GM19238 (cell line): Measurements from ENCODE around the gene NADK.
"Not testable (repeated sequence)": the region's sequence is repeated elsewhere in the genome, so short reads cannot be mapped to it uniquely, and the experiment has no call there.

ENCODE experiments used
- DNase-seq: peaks from one replicate; pipeline ENCODE4 v3.0.0; 2011; ENCODE audit warnings: low spot score; ENCODE audit not compliant: insufficient read length

NADK gene

GRCh38 chr1:1748686-1749321 lies 29.5 kb downstream of the NADK start:
- DNase-seq, result no peak

GRCh38 chr1:1746566-1746909 lies 31.7 kb downstream of the NADK start:
- not testable (repeated sequence) for DNase-seq

DNA sequence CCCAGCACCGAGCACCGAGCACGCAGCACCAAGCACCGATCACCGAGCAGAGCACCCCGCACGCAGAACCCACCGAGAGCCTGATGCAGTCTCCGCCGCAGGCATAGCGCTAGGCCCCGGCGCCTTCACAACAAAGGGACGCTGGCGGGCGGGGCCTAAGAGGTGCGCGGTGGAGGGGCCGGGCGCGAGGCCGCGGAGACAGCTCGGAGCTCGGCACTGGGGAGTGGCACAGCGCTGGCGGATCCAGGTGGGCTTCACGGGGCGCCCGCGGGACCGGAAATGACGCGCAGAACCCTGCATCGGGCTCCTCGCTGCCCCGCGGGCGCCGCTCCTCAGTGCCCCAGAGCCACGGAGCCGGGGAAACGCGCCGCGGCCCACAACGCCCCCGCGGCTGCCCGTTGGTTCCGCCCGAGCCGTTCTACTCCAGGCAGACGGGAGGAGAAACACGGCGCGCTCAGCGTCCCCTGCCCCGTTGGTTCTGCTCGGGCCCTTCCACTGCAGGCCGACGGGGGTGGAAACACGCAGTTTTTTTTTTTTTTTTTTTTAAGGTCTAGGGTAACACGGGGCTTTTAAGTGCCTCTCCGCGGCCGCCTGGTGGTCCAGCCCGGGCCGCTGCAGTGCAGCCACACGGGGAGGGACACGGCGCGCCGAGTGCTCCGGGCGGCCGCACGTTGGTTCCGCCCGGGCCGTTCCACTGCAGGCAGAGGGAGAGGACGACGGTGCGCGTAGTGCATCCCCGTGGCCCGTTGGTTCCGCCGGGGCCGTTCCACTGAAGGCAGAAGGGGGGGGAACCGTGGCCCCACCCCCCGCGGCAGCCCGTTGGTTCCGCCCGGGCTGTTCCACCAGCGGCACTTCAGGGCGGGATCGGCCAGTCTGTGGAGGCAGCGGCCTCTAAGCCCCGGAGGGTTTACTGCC lies 32.4 kb downstream of the NADK start:
- not testable (repeated sequence) for DNase-seq

GRCh38 chr1:1742529-1742928 lies 35.7 kb downstream of the NADK start:
- DNase-seq, result not testable (repeated sequence)

GRCh38 chr1:1741013-1741412 lies 37.3 kb downstream of the NADK start:
- DNase-seq, result not testable (repeated sequence)

- DNase-seq, result not testable (repeated sequence)
These were observed 39.4 kb downstream of the NADK start for GRCh38 chr1:1738799-1739337.

GRCh38 chr1:1737675-1738590 lies 40.3 kb downstream of the NADK start:
- DNase-seq, result not testable (repeated sequence)

DNA sequence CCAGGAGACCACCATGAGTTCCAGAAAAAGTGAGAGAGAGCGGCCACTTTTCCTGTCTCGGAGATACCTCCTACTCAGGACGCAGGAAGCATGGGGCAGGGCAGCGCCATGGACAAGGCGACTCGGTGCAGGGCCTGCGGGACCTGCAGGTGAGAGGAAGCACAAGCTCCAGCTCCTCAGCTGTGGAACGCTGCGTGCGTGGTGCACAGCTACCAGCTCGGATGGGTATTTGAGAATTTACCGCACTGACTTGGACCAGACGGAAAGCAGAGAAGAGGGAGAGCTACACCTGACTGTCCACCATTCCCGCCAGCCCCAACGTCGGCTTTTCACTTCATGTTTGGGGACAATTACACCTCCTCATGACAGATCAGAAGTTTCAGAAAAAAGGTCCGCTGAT lies 45.9 kb downstream of the NADK start:
- DNase-seq, result no peak

DNA sequence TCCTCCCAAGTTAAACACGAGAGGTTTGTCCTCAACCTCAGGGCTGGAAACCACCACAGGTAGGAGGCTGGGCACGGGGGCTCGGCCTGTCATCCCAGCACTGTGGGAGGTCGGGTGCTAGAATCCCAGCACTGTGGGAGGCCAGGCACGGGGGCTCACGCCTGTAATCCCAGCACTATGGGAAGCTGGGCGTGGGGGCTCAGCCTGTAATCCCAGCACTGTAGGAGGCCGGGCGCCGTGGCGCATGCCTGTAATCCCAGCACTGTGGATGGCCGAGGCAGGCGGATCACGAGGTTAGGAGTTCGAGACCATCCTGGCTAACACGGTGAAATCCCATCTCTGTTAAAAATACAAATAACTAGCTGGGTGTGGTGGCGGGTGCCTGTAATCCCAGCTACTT lies 47.4 kb downstream of the NADK start:
- no peak for DNase-seq

- DNase-seq, result not testable (repeated sequence)
These were observed 48.0 kb downstream of the NADK start for GRCh38 chr1:1730230-1730629.

GRCh38 chr1:1729116-1729816 lies 49.0 kb downstream of the NADK start:
- DNase-seq, result not testable (repeated sequence)

DNA sequence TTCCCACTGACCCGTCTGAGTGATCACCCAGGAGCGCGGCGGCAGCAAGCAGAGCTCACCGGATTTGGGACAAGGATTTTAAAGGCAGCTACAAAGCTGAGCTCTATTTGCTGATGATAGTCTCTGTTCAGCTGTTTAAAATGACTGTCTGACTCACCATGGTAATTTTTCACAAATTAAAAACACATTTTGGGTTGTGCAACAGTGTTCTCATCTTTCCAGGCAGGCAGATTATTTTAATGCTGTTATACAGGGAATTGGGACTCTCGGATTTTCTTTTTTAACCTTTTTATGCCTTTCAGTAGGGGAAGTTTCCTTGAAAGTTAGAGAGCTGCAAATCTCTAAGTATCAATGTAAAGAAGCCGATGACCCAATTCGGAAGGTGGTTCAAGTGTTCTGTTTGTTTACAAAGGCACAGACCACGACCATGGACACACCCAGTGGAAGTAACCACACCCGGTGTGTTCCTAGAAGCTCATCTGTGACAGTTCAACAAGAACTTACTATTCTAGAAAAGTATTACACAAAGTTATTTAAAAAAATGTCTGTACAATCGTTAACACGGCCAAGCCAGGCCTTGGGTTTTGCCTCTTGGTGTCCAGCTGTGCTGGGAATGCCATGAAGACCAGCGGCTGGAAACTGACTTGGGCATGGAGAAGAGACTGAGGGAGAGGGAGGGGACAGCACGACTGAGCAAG lies 49.8 kb downstream of the NADK start:
- DNase-seq, result not testable (repeated sequence)

- DNase-seq, result not testable (repeated sequence)
These were observed 51.1 kb downstream of the NADK start for GRCh38 chr1:1727131-1727651.

DNA sequence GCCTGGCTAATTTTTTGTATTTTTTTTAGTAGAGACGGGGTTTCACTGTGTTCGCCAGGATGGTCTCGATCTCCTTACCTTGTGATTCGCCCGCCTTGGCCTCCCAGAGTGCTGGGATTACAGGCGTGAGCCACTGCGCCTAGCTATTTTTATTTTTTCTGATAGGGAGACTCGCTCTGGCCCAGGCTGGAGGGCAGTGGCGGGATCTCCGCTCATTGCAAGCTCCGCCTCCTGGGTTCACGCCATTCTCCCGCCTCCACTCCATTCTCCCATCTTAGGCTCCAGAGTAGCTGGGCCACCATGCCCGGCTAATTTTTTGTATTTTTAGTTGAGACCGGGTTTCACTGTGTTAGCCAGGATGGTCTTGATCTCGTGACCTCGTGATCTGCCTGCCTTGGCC lies 52.2 kb downstream of the NADK start:
- DNase-seq, result not testable (repeated sequence)

GRCh38 chr1:1724035-1724864 lies 54.0 kb downstream of the NADK start, which contains the start of gene CDK11A:
Gene CDK11A (minus strand): TSS chr1:1724357. CDS start chr1:1722818, 1,539 bp downstream.
- DNase-seq, result peak; percentile 90

DNA sequence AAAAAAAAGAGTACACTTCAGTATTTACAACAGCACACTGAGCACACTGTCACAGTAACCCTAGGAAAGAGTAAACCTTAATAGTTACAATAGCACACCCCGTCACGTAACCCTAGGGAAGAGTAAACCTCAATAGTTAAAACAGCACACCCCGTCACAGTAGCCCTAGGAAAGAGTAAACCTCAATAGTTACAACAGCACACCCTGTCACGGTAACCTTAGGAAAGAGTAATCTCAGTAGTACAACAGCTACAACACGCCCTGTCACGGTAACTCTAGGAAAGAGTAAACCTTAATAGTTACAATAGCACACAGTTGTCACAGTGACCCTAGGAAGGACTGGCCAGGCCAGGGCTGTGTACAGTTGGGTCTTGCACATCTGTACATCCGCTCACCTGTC lies 57.1 kb downstream of the NADK start:
- DNase-seq, result no peak

- DNase-seq, result not testable (repeated sequence)
These were observed 63.0 kb downstream of the NADK start for GRCh38 chr1:1715109-1715883.

DNA sequence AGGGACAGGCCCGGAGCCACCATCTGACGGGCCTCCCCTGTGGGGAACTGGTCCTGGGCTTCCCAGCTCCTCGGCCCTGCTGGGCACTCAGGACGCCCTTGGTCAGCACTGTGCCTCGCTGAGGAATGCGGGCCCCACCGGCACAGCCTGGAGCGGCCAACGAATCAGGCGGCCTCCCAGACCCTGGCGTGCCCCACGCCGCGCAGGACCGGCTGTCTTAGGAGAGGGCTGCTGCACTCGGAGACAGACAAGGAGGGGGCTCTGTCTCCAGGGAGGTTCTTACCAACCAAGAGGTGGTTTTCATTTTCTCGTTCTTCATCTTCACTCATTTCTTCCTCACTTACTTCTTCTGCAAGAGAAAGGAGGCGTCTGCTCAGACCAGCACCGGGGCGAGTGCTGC lies 70.4 kb downstream of the NADK start:
- not testable (repeated sequence) for DNase-seq
